RPMI8226 (cell line): ENCODE measurements around the gene RNASET2.

Source experiments
- DNase-seq: peaks from one replicate; pipeline ENCODE4 v3.0.0-alpha.2; 2015

The RNASET2 gene

DNA sequence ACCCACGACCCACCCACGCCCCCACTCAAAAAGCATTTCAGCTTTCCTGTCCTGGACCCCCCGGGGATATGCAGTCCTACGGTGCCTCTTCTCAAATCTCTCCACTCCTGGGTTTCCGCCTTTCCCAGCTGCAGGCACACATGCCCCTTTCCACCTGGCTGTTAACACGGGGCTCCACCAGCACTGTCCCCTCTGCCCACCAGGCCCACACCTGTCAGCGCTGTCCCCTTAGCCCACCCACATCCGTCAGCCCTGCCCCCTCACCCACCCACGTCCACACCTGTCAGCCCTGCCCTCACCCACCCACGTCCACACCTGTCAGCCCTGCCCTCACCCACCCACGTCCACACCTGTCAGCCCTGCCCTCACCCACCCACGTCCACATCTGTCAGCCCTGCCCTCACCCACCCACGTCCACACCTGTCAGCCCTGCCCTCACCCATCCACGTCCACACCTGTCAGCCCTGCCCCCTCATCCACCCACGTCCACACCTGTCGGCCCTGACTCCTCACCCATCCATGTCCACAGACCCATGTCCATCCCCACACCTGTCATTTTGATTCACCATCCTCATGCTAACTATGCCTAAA lies 11.6 kb downstream of the RNASET2 start:
- DNase-seq = no peak

DNA sequence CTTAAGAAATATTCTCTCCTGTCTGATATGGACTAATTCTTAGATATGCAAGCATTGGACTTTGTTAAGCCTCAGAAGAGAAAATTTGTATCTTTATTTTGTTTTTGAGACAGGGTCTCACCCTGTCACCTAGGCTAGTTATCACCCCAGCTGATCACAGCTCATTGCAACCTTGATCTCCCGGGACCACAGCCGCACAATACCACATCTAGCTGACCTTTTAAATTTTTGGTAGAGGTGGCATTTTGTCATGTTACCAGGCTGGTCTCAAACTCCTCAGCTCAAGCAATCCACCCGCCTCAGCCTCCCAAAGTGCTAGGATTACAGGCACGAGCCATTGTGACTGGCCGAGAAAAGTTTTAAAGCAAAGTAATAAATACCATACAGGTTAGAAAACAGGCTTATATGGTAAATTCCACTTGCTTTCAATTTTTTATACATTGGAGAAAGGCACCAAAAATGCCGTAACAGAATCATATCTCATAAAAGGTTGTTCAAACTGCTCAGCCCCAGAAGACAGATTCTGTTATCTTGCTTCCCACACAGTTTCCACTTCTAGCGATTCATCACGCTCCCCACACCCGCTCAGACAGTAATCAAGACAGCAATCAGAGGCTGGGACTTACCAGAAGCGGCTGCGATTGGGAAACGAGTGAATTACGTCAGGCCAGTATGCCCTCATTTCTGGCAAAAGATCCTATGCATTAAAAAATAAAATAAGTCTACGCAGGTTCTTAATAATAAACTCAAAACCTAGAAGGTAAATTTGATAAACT lies 13.8 kb downstream of the RNASET2 start:
- no peak for DNase-seq

GRCh38 chr6:166940643-166941068 lies 15.7 kb downstream of the RNASET2 start:
- no peak for DNase-seq

DNA sequence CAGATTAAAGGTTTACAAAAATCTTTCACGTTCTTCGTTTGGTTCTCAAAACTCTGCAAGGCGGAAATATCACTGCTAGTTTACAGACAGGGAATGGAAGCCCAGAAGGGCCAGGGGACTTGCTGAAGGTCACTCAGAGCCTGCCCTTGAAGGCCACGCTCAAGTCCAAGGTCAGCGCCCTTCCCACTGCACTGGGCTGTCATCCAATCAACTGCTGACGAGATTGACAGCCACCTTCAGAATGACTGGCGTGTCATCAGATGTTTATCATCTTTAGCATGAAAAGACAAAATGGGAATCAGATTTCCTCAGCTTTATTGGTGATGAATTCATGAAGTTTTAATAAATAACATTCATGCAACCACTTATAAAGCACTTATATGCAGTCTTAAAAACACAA lies 16.5 kb downstream of the RNASET2 start:
- no peak for DNase-seq

DNA sequence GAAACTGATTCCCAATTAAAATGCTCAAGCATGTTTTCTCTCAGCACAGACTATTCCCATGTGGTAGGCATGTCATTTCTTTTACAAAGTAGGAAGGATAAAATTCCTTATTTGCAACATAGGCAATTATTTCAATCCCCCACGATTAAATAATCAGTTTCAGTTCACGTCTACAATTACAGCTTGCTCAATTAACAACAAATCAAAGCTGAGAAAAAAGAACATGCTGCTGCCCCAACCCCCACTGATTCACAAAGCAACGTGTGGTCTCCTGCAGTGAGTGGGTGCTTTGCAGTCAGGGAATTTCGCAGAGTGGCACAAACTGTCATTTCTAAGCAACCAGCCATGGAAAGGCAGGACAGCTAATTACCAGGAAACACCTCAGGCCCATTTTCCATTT lies 17.0 kb downstream of the RNASET2 start:
- DNase-seq = no peak

DNA sequence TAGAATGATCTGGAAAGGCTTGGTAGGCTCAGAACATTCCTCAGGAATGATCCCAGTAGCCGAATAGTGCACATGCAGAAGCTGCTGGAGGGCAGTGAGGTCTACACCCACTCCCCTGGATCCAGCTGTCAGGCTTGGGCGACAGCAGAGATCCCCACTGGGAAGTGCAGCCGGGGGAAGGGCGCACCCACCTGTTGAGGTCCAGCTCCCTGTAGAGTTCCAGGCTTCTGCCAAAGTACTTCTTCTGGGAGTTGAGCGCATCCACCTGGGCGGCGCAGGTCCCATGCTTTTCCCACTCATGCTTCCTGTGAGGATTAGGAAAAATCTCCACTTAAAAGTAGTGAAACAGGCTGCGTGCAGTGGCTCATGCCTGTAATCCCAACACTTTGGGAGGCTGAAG lies 17.6 kb downstream of the RNASET2 start:
- no peak for DNase-seq

DNA sequence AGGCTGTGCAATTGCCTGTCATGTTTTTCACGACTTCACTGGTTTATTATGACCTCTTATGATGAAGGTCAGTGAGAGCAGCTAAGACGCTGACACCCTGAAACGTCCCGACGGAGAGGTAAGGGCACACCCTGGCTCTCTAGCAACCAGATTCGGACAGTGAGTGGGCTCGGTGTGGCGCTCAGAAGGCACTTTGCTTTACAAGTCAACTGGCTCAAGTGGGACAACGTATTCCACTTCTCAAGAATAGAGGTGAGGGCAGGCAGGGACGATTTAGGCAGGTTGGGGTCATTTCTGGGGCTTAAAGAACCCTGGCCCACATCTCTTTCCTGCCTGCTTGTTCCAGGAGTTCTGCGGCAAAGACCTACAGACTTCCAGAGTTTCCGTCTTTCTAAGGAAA lies 18.2 kb downstream of the RNASET2 start:
- no peak for DNase-seq

GRCh38 chr6:166937746-166938145 lies 18.6 kb downstream of the RNASET2 start:
- DNase-seq = no peak

- DNase-seq = no peak
Observed at GRCh38 chr6:166936079-166936787, 20.1 kb downstream of the RNASET2 start.

DNA sequence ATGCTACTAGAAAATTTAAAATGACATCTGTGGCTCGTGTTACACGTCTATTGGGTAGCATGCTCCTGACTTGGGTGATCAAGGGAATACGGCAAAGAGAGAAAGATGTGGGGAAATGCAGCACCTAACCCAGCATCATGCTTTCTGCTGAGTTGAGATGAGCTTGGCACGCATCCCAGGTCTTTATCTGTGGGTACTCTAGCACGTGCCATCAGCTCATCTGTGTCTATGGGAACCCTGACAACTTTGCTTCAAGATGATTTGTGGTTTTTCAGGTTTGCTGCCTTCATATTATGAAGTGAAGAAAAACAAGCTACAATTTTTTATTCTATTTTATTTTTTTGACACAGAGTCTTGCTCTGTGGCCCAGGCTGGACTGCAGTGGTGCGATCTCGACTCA lies 21.0 kb downstream of the RNASET2 start:
- no peak for DNase-seq

GRCh38 chr6:166934174-166934573 lies 22.2 kb downstream of the RNASET2 start:
- DNase-seq = no peak

- no peak for DNase-seq
Observed at GRCh38 chr6:166933396-166933795, 23.0 kb downstream of the RNASET2 start.

DNA sequence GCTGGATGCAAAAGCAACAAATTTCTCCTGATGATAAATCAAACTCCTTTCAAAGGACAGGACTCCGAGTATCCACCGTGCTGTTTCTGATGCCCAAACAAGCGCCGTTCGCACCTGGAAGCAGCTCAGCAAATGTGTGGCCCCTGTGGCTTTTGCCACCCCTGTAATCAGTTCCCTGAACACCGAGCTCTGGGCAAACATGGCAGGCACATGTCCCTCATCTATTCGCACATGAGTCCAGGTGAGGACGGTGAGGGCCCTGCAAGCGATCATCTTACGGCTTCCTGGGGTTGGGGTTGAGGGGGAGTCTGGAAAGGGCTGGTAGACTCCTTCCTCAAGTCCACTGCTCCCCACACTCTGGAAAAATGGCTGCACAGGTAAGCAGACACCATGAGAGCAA lies 23.7 kb downstream of the RNASET2 start:
- no peak for DNase-seq

DNA sequence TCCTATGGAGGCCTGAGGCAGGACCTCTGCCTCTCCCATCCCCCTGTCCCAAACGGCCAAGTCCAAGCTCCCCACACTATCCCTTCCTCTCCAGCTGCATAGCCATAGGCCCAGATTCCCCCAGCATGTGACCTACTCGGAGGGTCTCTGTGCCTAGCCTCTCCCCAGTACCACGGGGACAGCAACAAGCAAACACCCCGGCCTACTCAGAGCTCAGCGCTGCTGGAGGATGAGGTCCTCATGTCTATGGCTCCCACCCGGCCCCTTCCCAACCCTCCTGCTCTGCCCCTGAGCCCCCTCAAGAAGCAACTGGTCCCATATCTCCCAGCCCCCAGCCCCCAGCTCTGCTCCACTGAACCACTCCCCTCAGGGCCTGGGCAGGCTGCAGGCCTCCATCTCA lies 24.2 kb downstream of the RNASET2 start:
- DNase-seq = no peak

DNA sequence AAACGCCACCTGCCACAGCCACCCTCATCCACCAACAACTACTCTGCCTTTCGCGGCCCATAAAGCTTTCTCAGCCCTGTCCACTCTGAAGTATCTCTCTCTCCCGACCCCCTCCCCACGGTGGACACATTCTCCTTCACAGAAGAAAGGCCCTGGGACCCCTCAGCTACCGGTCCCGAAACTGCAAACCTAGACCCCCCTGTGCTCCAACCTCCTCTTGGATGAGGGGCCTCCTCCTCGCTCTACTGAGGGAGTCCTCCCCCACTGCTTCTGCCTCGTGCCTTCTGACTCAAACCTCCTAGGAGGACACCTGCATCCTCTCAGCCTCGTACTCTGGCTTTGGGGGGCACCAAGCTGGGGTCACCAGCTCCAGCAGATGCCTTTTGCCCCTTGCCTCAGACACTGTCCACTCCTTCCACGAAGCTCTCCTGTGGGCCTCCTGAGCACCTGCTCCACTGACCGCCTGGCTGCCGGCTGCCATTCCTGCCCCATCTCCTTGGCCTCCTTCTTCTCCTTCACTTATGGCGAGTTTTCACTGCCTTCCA lies 24.9 kb downstream of the RNASET2 start:
- no peak for DNase-seq

DNA sequence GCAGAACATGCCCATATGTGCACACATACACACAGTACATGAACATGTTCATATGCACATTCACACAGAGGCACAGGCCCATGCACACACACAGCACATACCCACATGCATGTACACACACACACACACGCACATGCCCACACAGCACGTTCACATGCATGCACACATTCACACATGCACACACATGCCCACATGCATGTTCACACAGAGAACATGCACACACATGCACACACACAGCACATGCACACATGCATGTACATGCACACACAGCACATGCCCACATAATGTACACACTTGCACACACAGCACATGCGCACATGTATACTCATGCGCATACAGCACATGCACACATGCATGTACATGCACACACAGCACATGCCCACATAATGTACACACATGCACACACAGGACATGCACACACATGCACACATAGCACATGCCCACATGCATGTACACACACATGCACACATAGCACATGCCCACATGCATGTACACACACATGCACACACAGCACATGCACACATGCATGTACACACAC lies 25.9 kb downstream of the RNASET2 start:
- DNase-seq = no peak

- DNase-seq = no peak
Observed at GRCh38 chr6:166929542-166930189, 26.7 kb downstream of the RNASET2 start.

DNA sequence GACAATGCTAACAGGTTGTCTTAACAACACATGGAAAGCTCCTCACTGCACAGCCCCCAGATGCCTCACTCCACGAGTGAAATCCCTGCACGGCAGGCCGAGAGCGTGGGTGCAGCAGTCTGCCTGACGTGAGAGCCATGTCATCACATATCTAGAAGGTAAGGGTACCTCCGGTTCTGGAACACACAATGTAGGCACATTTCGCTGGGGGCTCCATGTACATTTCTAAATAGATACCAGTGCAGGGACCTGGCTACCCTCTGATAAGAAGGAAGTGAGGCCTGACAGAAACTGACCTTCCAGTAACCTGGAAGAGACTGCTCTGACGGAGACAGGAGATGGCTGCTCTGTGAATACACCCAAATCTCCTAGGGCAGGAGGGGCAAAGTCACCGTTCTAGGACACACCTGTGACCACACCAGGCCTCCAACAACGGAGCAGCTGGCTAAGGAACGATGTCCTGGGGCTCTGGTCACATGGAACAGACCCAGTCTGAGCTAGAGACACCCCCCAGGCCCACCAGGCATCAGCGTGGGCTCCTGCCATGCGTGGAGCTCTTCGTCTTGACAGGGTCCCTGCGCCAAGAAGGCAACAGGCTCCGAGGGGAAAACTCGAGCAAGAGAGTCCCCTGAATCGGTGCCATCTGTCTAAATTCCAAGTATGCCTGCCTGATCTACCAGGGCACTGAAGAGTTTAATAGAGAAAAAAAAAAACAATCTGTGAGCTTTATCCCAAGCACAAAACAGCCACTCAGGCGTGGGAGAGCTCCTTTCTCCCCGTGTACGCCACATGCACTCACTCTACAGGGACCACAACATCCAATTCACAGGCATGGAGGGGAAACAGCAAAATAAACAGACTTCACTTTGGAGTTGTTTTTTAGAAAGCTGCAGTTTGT lies 27.5 kb downstream of the RNASET2 start:
- no peak for DNase-seq

- no peak for DNase-seq
Observed at GRCh38 chr6:166927935-166928643, 28.3 kb downstream of the RNASET2 start.

- DNase-seq = no peak
Observed at GRCh38 chr6:166927240-166927934, 29.0 kb downstream of the RNASET2 start.

DNA sequence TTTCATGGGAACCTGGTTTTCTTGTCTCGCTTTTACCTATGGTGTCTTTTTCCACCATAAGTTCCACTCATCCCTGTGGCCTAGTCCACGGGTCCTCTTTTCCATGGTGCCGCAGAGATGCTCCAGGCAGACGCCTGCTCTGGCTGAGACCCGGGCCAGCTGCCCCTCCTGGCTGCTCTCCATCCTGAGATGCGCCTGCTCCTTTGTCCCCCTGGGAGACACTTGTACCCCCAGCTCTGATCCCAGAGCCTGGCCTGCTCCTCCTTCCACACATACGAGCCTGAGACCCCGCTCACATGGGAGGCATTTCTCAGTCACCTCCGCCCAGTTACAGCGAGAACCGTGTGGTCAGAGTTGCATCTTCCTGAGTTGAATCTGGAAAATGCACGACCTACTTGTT lies 29.6 kb downstream of the RNASET2 start:
- no peak for DNase-seq
